GM18526 (cell line): Measurements from ENCODE around the gene UBA1.
A peak's percentile ranks its signal among the peaks of the same experiment; 100 is the strongest.

ENCODE experiments used
- POLR2A ChIP-seq: IDR thresholded peaks from 3 replicates; pipeline ENCODE4 v1.6.1; 2011; ENCODE audit not compliant: insufficient read length; ENCODE audit errors: extremely low read depth

UBA1 gene

DNA sequence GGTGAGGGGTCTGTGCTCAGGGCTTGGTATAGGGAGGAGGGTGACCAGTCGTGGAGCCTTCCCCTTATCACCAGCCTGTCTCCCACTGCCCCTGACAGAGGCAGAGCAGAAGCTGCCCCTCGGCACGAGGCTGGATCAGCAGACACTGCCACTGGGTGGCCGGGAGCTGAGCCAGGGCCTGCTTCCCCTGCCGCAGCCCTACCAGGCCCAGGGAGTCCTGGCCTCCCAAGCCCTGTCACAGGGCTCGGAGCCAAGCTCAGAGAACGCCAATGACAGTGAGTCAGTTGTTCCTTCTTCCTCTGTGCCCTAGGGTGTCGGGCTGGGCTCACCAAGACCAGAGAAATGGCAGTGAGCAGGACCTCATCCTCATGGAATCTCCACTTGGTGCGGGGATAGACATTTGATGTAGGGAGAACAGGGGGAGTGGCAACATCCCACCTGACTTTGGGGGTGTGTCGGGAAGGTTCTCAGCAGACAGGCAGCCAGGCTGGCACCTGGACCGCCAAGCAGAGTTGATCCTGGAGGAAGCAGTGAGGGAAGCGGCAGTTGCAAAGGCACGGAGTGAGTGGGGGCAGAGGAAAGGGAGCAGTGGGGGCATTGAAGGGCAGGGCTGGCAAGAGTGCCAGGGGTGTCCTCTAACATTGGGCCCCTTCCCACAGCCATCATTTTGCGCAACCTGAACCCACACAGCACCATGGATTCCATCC lies 14.3 kb upstream of the UBA1 start:
- TF ChIP-seq POLR2A, result no peak

DNA sequence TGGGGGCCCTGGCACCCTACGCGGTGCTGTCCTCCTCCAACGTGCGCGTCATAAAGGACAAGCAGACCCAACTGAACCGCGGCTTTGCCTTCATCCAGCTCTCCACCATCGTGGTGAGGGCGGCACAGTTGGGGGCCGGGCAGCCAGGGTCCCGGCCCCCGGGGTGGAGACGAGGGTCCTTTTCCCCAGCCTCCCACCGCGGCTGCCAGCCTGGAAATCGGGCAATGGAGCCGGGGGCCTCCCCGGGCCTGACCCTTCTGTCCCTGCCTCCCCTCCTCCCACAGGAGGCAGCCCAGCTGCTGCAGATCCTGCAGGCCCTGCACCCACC lies 13.7 kb upstream of the UBA1 start:
- no peak for TF ChIP-seq POLR2A

GRCh38 chrX:47180346-47180745 lies 13.3 kb upstream of the UBA1 start:
- TF ChIP-seq POLR2A, result no peak

- no peak for TF ChIP-seq POLR2A
These were observed 12.3 kb upstream of the UBA1 start for GRCh38 chrX:47181301-47181700.

DNA sequence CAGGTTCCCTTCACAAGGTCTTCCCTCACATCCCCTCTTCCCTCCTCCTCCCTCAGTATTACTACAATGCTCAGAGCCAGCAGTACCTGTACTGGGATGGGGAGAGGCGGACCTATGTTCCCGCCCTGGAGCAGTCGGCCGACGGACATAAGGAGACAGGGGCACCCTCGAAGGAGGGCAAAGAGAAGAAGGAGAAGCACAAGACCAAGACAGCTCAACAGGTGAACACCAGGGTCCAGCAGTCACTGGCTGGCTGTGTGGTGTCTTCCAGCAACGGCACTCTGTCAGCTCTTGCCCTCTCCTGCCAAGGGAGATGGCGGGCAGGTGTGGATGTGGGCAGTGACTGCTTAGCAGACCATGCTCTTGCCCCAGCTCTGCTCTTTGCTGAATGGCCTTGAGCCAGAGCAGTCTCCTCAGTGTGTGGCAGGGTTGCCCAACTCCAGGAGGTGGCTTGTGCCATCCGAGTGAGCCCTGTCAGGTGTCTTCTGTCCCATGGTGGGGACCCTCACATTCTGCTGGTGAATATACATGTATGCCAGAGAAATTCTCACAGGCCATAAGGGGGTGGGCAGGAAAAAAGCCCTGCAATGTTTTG lies 11.4 kb upstream of the UBA1 start:
- TF ChIP-seq POLR2A, result no peak

GRCh38 chrX:47184486-47184885 lies 9.1 kb upstream of the UBA1 start:
- no peak for TF ChIP-seq POLR2A

GRCh38 chrX:47185241-47185640 lies 8.4 kb upstream of the UBA1 start:
- TF ChIP-seq POLR2A, result no peak

GRCh38 chrX:47186096-47186740 lies 7.4 kb upstream of the UBA1 start:
- TF ChIP-seq POLR2A, result no peak

DNA sequence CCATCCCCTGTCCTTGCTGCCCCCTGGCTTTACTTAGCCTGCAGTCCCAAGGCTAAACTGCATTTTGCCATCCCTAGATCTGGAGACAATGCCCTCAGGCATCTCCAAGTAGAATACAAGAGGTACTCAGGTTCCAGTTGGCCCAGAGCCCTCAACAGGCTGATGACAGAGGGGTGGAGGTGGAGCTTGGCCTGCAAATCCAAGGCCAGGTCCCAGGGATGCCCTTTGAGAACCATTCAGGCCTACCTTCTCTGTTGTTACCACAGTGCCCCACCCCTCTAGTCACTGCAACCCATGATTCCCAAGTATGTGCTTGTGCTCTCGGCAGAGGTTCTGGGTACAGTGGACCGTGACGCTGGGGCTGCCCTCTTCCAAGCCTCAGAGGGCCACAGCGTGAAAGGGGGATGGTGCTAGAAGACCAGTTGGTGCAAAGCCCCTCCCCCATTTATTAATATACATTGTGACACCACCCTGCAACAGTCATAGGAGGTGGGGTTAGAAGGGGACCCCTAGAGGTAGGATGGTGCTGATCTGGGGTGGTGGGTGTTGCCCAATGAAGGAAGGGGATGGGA lies 6.4 kb upstream of the UBA1 start:
- no peak for TF ChIP-seq POLR2A

GRCh38 chrX:47189906-47190305 lies 3.7 kb upstream of the UBA1 start:
- TF ChIP-seq POLR2A, result no peak

- peak; percentile 66 for TF ChIP-seq POLR2A
These were observed 3.0 kb upstream of the UBA1 start for GRCh38 chrX:47190445-47191269.

DNA sequence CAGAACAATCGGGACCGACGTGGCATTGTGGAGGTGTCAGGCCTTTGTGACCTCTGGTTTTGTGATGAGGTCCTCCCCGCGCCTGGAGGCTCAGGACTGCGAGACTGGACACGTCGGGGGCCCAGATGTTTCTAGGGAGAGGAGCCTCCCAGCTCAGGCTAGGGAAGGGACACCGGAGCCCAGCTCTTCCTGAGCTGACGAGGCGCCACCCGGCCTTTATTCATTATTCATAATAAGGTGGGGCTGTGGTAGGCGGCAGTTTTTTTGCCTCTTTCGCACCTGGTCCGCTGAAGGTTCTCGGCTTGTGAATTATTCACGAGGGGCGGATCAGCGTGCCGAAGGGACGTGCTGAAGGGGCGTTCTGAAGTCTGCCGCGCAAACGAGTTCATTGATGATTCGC lies 2.3 kb upstream of the UBA1 start:
- no peak for TF ChIP-seq POLR2A

DNA sequence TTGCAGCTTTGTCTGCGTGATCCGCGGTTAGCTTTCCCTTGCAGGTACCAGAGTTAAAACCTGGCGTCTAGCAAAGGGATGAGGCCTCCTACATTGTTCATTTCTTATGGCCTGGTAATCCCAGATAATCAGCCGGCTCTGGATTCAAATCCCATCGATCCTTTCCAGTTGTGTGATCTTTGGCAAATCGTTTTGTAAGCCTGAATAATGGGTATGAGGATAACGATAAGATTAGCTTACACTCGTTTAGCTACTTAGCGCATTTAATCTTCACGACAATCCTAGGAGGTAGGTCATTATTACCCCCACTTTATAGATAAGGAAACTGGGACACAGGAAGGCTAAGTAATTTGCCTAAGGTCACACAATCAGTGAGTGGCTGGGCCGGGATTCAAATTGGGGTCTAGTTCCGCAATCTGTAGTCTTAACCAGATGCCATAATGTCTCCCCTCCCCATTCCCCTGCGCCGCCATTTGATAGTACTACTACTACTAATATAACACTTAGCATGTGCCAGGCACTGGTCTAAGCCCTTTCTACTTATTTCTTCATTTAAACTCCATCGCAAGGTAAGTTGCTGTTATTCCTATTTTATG lies 1.7 kb upstream of the UBA1 start:
- TF ChIP-seq POLR2A, result no peak

GRCh38 chrX:47194194-47194787 lies 662 bp downstream of the UBA1 start:
- no peak for TF ChIP-seq POLR2A

- TF ChIP-seq POLR2A, result no peak
These were observed 2.5 kb downstream of the UBA1 start for GRCh38 chrX:47196098-47196497.
